PC-3 (cell line): ENCODE measurements around the gene COQ8A. TPM values are rescaled to one million over a fixed set of nuclear protein-coding genes. Genes with fewer than 3 reads are reported as not detected.

Experiments used
- ATAC-seq: fragments of 200-7000 bp; cut with Tn5 transposase; 2 replicates; pipeline ENCODE4 v1.9.1; 2020; ENCODE audit warnings: mild to moderate bottlenecking, moderate library complexity
- BruUV-seq: library from RNA; stranded (reverse); fragments of 400-500 nt; replicated peaks from 2 replicates; lab custom pipeline; 2021; lab: Mats Ljungman, UMichigan
- CTCF ChIA-PET: fragments of 300-600 bp; sonication (Branson Sonifier 250); formaldehyde crosslinking; loops from one replicate; lab custom pipeline; 2022; ENCODE audit warnings: antibody characterized with exemption; lab: Charles Lee
- POLR2A ChIA-PET: fragments of 300-600 bp; sonication (Branson Sonifier 250); formaldehyde crosslinking; loops from one replicate; lab custom pipeline; 2022; ENCODE audit warnings: antibody characterized with exemption; ENCODE audit not compliant: unreplicated experiment; lab: Charles Lee
- DNase-seq: peaks from one replicate; pipeline ENCODE4 v3.0.0-alpha.2; 2015
- H2AFZ ChIP-seq: fragments of 300-600 bp; sonication (generic); 2 replicates; pipeline ENCODE4 v1.6.0; 2016; ENCODE audit warnings: antibody characterized with exemption, low read length
- H3F3A ChIP-seq: fragments of 300-600 bp; sonication (generic); one replicate; pipeline ENCODE4 v1.6.0; 2017; ENCODE audit warnings: antibody characterized with exemption, low read length, control low read depth, mild to moderate bottlenecking; ENCODE audit not compliant: unreplicated experiment
- H3K27ac ChIP-seq: fragments of 300-600 bp; sonication (generic); 2 replicates; pipeline ENCODE4 v1.5.1; 2016; ENCODE audit warnings: mild to moderate bottlenecking, low read length
- H3K27me3 ChIP-seq: fragments of 300-600 bp; sonication (generic); 2 replicates; pipeline ENCODE4 v1.6.1; 2016; ENCODE audit warnings: low read length, mixed read lengths
- H3K36me3 ChIP-seq: fragments of 300-600 bp; sonication (generic); 2 replicates; pipeline ENCODE4 v1.6.1; 2016; ENCODE audit warnings: low read depth, mixed run types, low read length, mixed read lengths
- H3K4me1 ChIP-seq: fragments of 300-600 bp; sonication (generic); 2 replicates; pipeline ENCODE4 v1.5.1; 2016; ENCODE audit warnings: low read length; ENCODE audit not compliant: insufficient read depth
- H3K4me2 ChIP-seq: fragments of 300-600 bp; sonication (generic); 2 replicates; pipeline ENCODE4 v1.6.0; 2016; ENCODE audit warnings: low read length
- H3K4me3 ChIP-seq: fragments of 300-600 bp; sonication (generic); 2 replicates; pipeline ENCODE4 v1.5.1; 2016; ENCODE audit warnings: mild to moderate bottlenecking, low read length, mixed read lengths
- H3K79me2 ChIP-seq: fragments of 300-600 bp; sonication (generic); 2 replicates; pipeline ENCODE4 v1.6.1; 2017; ENCODE audit warnings: low read length, mixed read lengths
- H3K9ac ChIP-seq: fragments of 300-600 bp; sonication (generic); 2 replicates; pipeline ENCODE4 v1.6.0; 2016; ENCODE audit warnings: mild to moderate bottlenecking, low read length
- H3K9me2 ChIP-seq: fragments of 300-600 bp; sonication (generic); replicated peaks from 2 replicates; pipeline ENCODE4 v1.6.1; 2016; ENCODE audit warnings: mixed run types, low read length, mixed read lengths
- H3K9me3 ChIP-seq: fragments of 300-600 bp; sonication (generic); 2 replicates; pipeline ENCODE4 v1.6.1; 2016; ENCODE audit warnings: low read length, mixed read lengths
- H4K20me1 ChIP-seq: fragments of 300-600 bp; sonication (generic); 2 replicates; pipeline ENCODE4 v1.6.1; 2016; ENCODE audit warnings: low read length, mixed read lengths
- EZH2 ChIP-seq: fragments of 300-600 bp; sonication (generic); IDR thresholded peaks from one replicate; pipeline ENCODE4 v1.6.1; 2017; ENCODE audit warnings: antibody characterized with exemption, mild to moderate bottlenecking, low read length; ENCODE audit not compliant: unreplicated experiment
- EZH2phosphoT487 ChIP-seq: fragments of 300-600 bp; sonication (generic); IDR thresholded peaks from 2 replicates; pipeline ENCODE4 v1.6.1; 2018; ENCODE audit warnings: mild to moderate bottlenecking, antibody characterized with exemption, low read length, borderline replicate concordance
- intact Hi-C: fragments of 100-400 bp; cut with micrococcal nuclease; formaldehyde crosslinking; loops from 2 replicates; pipeline ENCODE4 v1.9.0; 2023
- total RNA-seq: library from RNA; depleted of rRNA; stranded (reverse); fragments of >200 nt; gene quantifications from 2 replicates; pipeline ENCODE4 v1.2.3, GENCODE V29; 2014
- TF ChIP-seq, protein P1 (sequence below): fragments of 300-600 bp; sonication (generic); conservative IDR thresholded peaks from 2 replicates; pipeline ENCODE4 v1.5.1; 2017; ENCODE audit warnings: antibody characterized with exemption, low read depth, mild to moderate bottlenecking, low read length

Gene COQ8A
- total RNA-seq, 1 experiment from 2014 or later: 67.0 TPM

- POLR2A ChIA-PET: interaction anchor here (0.6 kb wide), 1 partner anchor 319 kb away, joined by 3 read pairs; no protein-coding TSS in a partner anchor
These were observed 5.2 kb downstream of the COQ8A start for GRCh38 chr1:226945106-226945857.

GRCh38 chr1:226945858-226946245 is 5.8 kb downstream of the COQ8A start:
- DNase-seq (no peak), ATAC-seq (no peak; the same call in 1 of the 2 replicates)
- H2AFZ ChIP-seq: no peak overlapping the region
- CTCF ChIA-PET: no interaction called here
- no peaks in the 10 kb centered on the region for H3K36me3 ChIP-seq
- no peaks in the 10 kb centered on the region for H3K9me2 ChIP-seq
- H3K9me3 ChIP-seq: no peaks in the 10 kb centered on the region
- H3K79me2 ChIP-seq: peaks cover 94% of the 10 kb centered on the region
- no peaks in the 10 kb centered on the region for H3K27me3 ChIP-seq
- no peaks in the 10 kb centered on the region for H3F3A ChIP-seq
- BruUV-seq: no TSS peak
- intact Hi-C loops: loop anchor here (10.0 kb wide), 1 partner anchor 149 kb away; no protein-coding TSS in a partner anchor
- peaks cover 7% of the 10 kb centered on the region; the same call in 1 of the 2 replicates for H4K20me1 ChIP-seq
- POLR2A ChIA-PET: interaction anchor here (0.6 kb wide), 2 partner anchors 48 to 320 kb away, joined by 3 read pairs; no protein-coding TSS in a partner anchor
- no peak overlapping the region for H3K4me2 ChIP-seq
- TF ChIP-seq, protein P1, sequence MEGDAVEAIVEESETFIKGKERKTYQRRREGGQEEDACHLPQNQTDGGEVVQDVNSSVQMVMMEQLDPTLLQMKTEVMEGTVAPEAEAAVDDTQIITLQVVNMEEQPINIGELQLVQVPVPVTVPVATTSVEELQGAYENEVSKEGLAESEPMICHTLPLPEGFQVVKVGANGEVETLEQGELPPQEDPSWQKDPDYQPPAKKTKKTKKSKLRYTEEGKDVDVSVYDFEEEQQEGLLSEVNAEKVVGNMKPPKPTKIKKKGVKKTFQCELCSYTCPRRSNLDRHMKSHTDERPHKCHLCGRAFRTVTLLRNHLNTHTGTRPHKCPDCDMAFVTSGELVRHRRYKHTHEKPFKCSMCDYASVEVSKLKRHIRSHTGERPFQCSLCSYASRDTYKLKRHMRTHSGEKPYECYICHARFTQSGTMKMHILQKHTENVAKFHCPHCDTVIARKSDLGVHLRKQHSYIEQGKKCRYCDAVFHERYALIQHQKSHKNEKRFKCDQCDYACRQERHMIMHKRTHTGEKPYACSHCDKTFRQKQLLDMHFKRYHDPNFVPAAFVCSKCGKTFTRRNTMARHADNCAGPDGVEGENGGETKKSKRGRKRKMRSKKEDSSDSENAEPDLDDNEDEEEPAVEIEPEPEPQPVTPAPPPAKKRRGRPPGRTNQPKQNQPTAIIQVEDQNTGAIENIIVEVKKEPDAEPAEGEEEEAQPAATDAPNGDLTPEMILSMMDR: no peak
- TF ChIP-seq EZH2 (no peak), EZH2phosphoT487 (no peak)
- H3K4me3 ChIP-seq: no peak overlapping the region
- H3K27ac ChIP-seq: no peak overlapping the region
- H3K4me1 ChIP-seq: peaks cover 4% of the 10 kb centered on the region
- H3K9ac ChIP-seq: no peak overlapping the region

More at GRCh38 chr1:226945106-226945857, 5.2 kb downstream of the COQ8A start:
- intact Hi-C loops: loop anchor here (10.0 kb wide), 1 partner anchor 150 kb away; no protein-coding TSS in a partner anchor
- H3K36me3 ChIP-seq: no peaks in the 10 kb centered on the region
- peaks cover 94% of the 10 kb centered on the region for H3K79me2 ChIP-seq
- H3K9ac ChIP-seq: no peak overlapping the region
- ATAC-seq: no peak
- H3K9me2 ChIP-seq: no peaks in the 10 kb centered on the region
- H4K20me1 ChIP-seq: peaks cover 4% of the 10 kb centered on the region; the same call in 1 of the 2 replicates
- no peak overlapping the region for H3K4me3 ChIP-seq
- no peaks in the 10 kb centered on the region for H3F3A ChIP-seq
- H3K9me3 ChIP-seq: no peaks in the 10 kb centered on the region
- peaks cover 10% of the 10 kb centered on the region for H3K4me1 ChIP-seq
- no peak overlapping the region for H3K4me2 ChIP-seq
- TF ChIP-seq EZH2phosphoT487 (no peak), EZH2 (no peak)
- TF ChIP-seq, protein P1: no peak
- DNase-seq: no peak
- no peak overlapping the region for H3K27ac ChIP-seq
- CTCF ChIA-PET: no interaction called here
- no peaks in the 10 kb centered on the region for H3K27me3 ChIP-seq
- BruUV-seq: no TSS peak
- H2AFZ ChIP-seq: no peak overlapping the region
